ENCODE data around the gene CERS6. TPM values are rescaled to one million over a fixed set of nuclear protein-coding genes. Genes with fewer than 3 reads are reported as not detected.
"Not testable (repeated sequence)": the region's sequence is repeated elsewhere in the genome, so short reads cannot be mapped to it uniquely, and the experiment has no call there.

The CERS6 gene
- polyA plus RNA-seq, 1 donor: 33.8 TPM

DNA sequence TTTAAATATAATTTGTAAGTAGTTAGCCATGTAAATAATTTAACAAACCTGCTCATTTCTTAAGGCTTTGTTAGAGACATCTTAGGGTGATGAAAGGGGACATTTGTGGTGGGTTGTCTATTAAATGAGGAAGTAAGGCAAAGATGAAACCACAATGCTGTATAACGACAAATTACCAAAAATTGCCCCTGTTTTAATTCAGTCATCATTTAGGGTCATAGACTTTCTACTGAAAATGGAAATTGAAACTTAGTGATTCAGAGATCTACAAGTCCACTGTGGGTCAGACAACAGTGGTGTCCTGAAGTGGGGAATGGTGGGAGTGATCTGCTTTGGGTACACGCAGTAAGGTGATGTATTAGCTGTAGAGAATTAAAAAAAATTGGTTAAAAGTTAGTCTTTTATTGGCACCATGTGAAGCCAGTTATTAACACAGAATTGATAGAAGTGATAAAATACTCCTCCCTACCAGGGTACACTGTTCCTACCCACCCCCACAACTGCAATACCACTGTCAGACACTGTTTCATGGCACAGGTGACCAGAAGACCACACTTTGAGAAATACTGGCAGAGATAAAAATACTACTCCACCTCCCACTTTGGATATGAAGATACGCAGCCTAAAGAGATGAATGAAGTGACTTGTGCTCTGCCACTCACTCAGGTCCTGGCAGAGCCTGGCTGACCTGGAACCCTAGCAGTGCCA lies 13.4 kb downstream of the CERS6 start:
- DNase-seq: no peak

DNA sequence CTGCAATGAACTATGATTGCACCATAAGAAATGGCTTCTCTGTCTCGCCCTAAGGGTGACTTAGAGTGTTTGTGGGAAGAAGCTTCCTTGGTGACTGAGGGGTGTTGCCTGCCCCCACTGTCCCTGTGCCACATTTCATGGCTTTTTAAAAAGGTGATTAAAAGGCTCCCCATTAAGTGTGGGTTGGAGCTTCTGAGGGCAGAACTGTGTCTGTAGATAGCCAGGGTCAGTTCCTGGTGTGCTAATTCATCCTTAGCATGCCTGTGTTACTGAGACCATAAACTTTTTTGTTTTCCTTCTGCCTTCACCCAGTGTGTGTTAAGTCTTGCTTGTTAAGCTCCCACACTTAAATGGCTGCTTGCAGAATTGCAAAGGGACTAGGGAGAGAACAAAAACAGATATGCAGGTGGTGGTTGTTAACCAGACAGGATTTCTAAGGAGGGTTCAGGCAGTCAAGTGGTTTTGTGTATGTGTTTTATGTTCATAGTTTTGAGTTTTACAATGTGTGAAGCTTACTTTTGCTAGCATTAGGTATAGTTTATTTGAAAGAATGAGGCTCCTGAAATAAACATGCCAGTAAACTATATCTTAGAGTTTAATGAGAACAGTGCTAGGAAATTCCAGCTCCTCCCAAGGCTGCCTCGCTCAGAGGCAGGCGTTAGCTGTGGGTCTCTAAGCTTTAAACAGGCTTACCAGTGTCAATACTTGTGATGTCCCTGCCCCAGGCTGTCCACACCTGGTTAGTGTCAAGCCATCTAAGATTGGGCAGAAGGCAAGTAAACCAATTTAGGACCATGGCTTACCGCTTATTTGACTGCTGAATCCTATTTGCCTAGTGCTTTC lies 14.5 kb downstream of the CERS6 start:
- DNase-seq: no peak

DNA sequence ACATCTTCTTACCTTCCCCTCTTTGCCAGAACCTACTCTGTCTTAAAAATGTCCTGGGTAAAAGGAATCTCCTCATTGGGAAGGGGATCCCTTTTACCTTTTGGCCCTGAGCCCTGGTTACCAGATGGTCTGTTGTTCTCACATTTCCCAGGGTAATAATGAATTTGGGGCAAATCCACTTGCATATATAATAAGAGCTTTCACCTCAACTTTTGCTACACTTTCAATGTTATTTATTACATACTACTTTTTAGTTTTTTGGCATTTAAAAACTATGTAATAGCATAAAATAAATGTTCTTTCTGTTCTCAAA lies 15.0 kb downstream of the CERS6 start:
- DNase-seq: no peak

DNA sequence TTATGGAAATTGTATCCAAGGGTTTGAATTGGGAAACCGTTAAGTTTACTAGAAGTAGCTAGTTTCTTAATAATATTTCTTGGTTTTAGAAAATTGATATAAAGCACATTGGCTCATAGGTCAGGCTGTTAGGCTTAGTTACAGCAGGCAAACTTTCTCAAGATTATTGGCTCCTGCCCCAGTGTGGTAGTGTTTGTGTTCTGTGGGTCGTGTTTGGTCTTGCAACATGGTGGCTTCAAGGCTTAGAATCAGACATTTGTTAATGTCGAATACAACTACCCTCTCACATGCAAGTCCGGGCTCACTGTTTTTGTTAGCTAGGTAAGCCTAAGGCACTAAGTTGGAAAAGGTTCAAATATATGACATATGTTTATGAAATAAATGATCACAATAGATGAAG lies 19.6 kb downstream of the CERS6 start:
- DNase-seq: no peak

DNA sequence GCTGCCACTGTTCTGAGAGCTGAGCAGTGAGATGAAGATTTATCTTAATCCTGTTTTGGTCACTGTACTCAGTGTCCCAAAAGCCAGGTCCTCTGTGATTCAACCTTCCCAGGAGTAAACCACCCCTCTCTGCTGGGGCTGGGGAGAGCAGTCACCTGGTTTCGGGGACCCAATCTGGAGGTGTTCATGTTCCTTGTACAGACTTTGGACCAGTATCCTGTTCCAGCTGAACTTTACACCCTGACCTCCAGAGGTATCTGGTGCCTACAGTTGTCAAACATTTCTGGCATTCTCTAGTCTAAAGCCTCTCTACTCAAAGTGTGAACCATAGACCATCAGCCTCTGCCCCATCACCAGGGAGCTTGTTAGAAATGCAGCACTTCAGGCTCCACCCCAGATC lies 22.1 kb downstream of the CERS6 start:
- DNase-seq: no peak

DNA sequence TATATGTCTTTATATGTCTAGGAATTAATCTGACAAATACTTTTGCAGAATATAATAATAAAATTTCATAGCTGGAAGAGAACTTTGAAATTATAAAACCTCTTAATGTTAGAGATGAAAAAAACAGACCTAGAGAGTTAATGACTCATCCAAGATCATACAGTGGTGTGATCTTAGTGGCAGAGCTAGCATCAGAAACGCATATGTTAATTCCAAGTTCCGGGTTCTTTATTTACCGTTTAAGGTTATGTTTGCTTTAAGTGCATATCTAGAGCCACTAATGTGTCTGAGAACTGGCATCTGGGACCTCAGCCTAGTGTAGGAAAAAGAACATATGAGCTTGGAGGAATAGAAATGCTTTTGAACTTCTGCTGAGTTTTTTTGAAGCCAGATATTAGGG lies 24.3 kb downstream of the CERS6 start:
- DNase-seq: no peak

DNA sequence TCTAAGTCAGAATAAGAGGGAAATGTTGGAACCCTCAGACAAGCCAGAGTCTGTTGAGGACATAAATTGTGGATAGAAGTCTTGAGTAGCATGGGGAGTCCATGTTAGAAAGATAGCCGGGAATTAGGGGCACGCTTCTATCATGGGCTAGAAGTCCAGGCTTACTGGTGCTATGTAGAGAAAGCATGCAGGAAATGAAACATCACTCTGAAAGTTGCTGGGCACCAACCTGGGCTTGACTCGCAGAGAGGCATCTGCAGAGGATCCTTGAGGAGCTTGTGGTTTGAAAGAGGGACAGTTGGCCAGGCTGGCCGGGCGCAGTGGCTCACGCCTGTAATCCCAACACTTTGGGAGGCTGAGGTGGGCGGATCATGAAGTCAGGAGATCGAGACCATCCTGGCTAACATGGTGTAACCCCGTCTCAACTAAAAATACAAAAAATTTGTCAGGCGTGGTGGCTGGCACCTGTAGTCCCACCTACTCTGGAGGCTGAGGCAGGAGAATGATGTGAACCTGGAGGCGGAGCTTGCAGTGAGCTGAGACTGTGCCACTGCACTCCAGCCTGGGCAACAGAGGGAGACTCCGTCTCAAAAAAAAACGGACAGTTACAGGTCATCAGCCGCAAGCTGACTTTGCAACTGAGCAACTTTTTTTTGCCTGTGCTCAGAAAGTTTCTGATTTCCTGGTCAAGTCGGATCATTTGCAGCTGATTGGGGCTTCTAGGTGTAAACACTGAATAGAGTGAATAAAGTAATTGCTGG lies 24.9 kb downstream of the CERS6 start:
- DNase-seq: no peak

DNA sequence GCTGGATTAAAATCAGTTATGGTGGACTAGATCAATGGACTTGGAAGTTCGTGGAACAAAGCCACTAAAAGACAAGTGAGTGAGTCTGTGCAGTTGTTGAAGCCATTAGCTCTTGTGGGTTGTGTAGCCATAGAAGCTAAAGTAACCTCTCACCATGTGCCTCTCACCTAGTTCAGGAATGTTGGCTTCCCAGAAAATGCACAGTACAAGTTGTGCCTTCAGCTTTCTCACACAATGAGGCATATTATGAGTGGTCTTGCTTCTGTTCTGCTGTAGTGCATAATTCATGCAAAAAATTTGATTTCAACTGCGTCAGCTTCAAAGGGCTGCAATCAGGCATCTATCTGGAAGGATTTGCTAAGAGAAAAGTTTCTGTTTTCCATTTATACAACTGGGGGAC lies 26.2 kb downstream of the CERS6 start:
- DNase-seq: no peak

DNA sequence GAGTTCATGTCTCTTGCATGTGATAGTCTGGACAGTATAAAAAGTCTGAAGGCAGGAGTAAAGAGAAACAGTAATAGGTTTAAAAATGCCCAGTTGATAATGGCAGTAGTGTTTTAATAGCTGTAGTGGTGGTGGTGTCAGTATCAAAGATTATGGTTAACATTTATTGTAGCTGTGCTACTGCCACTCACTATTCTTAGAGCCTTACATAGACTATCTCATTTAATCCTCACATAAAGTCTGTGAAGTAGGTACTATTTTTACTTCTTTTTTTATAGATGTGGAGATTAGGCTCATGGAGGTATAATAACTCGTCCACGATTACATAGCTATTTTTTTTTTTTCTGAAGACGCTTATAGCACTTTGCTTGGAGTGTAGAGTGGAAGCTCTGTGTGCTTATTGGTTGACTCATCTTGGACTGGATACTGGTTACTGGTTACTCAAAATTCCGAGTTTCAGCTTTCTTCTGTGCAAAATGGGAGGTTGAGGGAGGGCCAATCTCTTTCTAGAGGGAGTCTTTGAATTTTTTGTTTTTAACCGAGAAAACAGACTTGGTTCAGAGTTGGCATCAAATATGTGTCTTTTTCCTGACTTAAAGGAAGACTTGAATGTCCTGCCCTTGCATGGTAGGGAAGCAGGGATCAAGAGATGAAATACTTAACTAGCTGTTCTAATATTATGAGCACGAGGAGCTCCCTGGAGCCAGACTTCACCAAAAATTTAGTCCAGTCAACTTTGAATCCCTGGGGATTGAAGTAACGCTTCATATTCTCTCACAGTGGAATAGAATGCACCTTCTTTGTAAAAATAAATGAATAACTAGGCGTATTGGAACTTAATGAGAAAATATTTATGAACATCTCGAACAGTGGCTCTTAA lies 27.1 kb downstream of the CERS6 start:
- DNase-seq: no peak

DNA sequence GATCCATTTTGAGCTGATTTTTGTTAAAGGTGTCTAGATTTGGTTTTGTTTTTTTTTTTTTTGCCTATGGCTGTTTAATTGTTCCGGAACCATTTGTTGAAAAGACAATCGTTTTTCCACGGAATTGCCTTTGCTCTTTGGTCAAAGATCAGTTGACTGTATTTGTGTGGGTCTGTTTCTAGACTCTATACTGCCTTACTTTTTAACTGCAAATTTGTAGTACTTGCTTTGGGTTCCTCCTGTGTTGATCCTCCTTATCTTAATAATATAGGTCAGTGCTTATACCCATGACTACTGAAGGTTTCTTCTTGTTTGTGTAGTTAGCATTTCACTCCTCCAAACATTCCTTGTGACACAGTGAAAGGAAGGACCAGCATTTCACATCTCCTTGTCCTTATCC lies 30.4 kb downstream of the CERS6 start:
- DNase-seq: no peak

DNA sequence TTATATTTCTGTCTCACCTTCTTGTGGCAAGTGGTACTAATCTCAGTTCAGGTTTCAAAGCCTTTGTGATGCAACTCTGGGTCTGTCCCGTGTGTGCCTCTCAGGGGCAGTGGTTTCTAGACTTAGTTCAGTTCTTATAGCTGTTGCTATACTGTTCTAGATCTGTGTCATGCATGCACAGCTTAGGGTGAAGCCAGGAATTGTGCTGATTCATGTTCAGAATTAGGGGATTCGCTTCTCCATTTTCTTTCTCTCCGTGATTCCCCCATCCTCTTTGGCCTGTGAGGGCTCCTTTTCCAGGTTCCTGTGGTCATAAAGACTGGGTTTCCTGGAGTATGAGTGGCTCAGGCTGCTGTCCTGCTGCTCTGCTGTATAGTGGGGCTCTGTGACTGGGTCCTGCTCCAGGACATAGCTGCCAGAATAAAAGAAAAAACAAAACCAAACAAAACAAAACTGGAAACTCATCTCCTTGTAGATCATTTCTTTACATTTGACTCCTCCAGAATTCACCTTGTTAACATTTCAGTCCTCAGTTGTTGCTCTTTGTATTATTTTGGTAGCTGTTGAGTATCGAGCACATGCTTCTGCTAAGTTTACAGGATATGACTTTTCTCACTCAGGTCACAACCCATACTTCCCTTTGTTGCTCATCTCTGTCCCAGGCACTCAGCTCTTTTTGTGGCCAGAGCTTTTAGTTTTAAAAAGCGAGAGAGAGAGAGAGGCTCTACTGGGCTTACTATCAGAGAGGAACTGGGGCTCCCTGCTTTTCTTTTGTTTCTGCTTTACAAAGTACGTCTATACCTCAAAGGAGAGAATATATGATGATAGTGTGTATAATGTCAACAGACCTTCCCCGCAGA lies 34.2 kb downstream of the CERS6 start:
- no peak for DNase-seq

DNA sequence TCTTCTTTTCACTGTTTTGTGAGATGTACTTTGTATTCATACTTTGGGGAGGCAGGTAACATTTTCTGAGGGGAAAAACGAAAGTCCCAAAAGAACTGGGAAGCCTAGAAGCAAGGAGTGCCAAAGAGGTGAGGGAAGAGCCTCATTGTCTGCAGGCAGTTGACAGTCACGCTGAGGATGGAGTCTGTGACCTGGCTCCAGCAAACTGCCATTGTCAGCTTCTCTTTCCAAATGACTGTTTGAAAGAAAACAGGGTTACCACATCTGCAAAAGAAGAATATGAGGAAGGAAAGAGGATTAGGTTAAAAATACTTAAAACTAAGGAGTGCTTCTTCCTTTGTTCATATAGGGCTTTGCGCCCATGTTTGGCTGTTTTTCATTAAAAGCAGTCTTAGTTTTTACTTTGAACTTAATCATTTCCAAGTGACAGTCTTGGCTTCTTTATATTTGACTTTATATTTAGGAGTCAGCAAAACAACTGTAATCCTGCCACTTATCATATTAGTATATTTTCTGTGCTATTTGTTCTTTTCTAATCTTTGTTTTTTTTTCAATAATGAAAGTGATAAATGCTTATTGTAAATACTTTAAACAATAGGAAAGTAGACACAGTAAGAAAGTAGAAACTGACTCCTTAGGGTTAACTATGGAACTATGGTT lies 35.0 kb downstream of the CERS6 start:
- DNase-seq: no peak

DNA sequence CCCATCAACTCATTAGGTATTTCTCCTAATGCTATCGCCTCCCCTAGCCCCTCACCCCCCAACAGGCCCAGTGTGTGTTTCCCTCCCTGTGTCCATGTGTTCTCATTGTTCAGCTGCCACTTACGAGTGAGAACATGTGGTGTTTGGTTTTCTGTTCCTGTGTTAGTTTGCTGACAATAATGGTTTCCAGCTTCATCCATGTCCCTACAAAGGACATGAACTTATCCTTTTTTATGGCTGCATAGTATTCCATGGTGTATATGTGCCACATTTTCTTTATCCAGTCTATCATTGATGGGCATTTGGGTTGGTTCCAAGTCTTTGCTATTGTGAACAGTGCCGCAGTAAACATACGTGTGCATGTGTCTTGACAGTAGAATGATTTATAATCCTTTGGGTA lies 35.7 kb downstream of the CERS6 start:
- DNase-seq: not testable (repeated sequence)

DNA sequence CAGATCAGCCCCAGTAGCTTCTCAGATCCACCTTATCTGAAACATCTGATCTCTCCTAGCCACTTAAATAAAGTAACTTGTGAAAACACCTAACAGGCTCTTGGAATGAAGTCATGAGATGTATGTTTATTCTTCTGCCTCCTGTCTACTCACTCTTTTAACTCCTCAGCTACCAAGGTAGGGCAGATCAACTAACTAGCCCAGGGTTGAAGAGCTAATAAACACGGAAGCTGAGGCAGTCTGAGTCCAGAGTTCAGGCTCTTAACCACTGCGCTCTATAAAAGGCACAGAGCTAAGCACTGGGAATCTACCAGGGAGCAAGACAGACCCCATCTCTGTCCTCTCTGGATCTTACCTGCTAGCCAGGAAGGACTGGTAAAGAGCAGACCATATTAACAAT lies 37.1 kb downstream of the CERS6 start:
- DNase-seq: not testable (repeated sequence)

DNA sequence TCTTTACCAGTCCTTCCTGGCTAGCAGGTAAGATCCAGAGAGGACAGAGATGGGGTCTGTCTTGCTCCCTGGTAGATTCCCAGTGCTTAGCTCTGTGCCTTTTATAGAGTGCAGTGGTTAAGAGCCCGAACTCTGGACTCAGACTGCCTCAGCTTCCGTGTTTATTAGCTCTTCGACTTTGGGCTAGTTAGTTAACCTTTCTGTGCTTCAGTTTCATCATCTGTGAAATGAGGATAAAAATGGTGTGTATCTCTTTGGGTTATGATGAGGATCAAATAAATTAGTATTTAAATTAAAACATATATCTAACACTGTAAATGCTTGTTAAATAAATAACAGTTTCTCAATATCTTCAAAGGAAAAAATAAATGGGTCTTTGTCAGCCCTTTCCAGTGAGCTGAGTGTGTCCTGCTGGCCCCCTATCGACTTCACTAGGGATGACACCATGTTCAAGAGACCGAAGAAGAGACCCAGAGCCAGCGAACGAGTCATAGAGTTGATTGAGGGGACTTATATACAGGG lies 38.2 kb downstream of the CERS6 start:
- no peak for DNase-seq

DNA sequence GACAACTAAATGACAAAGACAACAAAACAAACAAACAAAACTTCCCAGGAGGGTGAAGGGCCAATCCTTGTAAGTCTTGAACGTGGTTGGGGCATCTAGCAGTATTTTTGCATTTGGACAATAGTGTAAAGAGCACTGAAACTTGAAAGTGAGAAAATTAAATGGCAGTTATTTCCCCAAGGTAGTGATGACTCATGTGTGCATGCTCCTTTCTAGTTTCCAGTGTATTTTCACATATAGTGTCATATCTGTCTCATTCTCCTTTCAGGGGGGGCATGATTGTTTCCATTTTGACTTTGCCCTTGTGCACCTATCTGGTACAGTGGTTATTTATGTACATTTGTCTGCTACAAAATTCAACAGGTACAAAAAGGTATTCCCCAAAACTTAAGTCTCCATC lies 39.5 kb downstream of the CERS6 start:
- no peak for DNase-seq

DNA sequence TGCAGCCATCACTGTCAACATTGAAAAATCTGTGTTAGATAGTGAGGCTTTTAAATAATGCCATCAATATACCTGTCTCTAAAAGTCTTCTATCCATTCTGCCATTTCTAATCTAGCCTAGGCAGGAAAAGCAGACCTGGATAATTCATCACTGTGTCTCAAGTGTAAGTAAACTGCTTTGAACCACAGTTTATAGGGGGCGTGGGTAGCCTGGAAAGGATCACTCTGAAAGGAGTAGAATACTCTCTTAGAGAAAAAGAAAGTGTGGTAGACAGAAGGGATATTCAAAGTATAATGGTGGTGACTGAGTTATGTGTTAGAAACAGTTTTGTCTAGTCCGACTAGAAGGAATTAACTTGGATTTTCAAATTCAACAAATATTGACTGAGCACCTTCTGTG lies 40.8 kb downstream of the CERS6 start:
- no peak for DNase-seq

DNA sequence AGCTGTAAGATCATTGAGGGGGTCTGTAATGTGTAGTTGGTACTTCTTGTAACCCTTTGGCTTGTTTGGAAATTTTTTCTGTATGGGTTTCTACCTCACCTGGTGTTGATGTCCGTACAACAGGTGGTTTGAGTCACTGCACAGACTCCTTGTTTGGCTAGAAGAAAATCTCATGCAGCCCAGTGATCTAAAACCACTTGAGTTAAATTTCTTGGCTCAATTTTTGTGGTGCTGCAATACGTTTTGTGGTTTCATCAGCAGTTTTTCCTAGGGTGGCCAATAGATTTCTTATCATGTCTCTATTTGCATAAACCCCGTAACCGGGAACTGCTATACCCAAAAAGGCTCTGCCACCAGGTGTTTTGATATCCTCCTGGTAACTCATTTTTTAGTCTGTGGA lies 43.4 kb downstream of the CERS6 start:
- DNase-seq: no peak

DNA sequence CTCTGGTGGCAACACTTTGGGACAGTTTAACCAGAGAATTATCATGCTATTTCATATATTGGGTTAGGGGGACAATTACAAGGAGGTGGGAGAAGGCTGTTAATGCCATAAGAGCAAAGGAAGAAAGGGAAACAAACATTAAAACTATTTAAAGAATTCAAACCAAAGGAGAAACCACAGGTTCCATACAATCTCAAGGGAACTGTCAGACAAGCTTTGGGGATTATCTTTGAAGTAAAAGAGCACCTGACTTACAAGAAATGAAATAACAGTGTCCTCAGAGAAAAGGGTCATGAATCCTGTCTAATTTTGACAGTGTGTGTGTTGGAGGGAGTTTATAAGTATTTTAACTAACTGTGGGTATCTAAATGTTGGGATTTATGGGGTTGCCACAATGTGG lies 44.4 kb downstream of the CERS6 start:
- no peak for DNase-seq

DNA sequence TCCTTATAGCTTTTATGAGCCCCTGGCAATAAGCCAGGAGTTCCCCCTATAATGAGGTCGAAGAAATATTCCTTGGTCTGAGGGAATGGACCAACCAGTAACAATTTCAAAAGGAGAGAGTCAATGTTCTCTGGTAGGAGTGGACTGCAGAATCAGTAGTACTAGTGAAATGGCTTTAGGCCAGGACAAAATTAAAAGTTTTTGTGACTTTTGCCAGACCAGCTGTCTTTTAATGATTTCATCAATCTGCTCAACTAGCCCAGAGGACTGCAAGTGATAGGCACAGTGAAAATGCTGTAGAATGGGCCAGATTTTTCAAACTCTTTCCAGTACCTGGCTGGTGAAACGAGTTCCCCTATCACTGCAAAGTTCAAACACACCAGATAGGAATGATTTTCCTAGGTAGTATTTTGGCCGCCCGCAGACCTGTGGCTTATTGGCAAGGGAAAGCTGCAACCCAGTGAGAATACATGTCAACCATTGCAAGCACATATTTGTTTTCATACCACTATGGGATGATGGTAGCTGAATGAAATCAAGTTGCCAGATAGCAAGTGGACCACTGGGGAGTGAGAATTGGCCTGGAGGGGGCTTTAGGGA lies 45.5 kb downstream of the CERS6 start:
- DNase-seq: no peak
